ENCODE results near the gene TBC1D20.
A peak's percentile ranks its signal among the peaks of the same experiment; 100 is the strongest.

Gene TBC1D20

GRCh38 chr20:418858-419365 lies 43.4 kb downstream of the TBC1D20 start:
- no peak for DNase-seq

- no peak for DNase-seq
These were observed 44.5 kb downstream of the TBC1D20 start for GRCh38 chr20:417801-418342.

DNA sequence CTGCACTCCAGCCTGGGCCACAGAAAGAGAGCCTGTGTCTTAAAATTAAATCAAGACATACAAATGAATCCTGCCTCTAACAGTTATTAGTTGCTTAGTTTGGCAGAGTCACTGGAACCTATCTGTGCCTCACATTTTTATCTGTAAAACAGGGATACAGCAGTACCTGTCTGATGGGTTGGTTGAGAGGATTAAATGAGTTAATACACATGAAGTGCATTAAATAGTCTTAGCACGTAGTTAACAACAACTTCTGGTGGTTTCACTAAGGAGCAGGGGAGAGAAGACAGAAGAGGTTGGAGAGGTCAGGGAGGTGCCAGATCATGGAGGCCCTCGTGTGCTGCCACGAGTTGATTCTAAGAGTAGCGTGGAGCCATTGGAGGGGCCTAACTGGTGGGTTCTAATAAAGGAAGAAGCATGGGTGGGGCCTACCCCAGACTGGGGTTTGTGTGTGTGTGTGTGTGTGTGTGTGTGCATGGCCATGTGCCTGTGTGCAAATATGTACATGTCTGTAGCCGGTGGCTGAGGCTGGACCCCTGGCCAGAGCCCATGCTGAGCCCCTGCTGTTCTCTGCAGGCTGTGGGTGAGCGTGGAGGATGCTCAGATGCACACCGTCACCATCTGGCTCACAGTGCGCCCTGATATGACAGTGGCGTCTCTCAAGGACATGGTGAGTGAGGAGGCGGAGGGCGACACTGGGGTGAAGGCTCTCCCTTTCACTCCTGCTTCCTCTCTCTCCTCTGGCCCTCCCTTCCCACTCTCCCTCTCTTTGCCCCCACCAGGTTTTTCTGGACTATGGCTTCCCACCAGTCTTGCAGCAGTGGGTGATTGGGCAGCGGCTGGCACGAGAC lies 45.2 kb downstream of the TBC1D20 start:
- no peak for DNase-seq

- no peak for DNase-seq
These were observed 46.5 kb downstream of the TBC1D20 start for GRCh38 chr20:415820-416322.

DNA sequence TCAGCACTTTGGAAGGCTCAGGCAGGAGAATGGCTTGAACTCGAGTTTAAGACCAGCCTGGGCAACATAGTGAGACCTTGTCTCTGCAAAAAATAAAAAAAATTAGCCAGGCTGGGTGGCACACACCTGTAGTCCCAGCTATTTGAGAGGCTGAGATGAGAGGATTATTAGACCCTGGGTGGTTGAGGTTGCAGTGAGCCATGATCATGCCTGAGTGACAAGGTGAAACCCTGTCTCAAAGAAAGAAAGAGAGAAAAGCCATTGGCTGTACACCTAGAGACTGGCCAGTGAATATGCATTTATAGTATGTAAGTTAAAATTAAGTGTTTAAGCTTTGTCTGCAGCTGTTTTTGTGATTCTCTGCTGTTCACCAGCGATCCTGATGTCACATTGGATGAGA lies 48.2 kb downstream of the TBC1D20 start:
- no peak for DNase-seq

DNA sequence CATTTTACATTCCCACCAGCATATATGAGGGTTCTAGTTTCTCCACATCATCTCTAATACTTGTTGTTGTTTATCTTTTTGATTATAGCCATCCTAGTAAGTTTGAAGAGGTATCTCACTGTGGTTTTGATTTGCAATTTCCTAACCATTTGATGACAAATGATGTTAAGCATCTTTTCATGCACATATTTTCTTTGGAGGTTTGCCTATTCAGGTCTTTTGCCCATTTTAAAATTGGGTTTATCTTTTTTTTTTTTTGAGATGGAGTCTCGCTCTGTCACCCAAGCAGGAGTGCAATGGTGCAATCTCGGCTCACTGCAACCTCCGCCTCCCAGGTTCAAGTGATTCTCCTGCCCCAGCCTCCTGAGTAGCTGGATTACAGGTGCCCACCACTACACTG lies 50.3 kb downstream of the TBC1D20 start:
- no peak for DNase-seq

DNA sequence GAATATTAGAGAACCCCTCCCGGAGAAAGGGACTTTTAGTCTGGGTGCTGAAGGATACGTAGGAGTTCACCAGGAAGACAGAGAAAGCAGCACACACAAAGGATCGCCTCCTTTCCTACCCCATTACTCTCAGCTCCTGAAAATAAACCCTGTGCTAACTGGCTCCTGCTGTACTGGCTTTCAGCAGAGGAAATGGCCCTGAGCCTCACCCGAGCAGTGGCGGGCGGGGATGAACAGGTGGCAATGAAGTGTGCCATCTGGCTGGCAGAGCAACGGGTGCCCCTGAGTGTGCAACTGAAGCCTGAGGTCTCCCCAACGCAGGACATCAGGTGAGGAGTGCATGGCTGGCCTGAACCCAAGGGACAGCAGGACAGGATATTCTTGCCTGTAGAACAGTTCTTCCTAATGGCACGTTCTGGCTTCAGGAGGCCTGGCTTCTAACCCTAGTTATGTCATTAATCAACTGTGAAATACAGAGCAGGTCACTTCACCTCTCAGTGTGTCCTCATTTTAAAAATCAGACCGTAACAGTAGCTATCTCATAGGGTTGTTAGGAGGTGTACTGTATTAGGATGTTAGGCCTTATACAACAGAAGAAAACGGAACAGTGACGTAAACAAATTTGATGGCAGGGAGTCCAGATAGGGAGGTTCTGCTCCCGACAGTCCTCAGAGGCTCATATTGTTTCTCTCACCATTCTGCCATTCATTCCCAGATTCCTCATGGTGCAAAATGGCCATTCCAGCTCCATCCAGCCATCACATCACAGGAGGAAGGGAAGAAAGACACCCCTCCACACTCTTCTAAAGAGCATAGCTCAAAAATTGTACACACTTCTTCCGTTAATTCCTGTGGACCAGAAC lies 52.4 kb downstream of the TBC1D20 start:
- no peak for DNase-seq

- DNase-seq, result no peak
These were observed 53.3 kb downstream of the TBC1D20 start for GRCh38 chr20:408843-409696.

- DNase-seq, result peak; percentile 88
These were observed 54.1 kb downstream of the TBC1D20 start, which contains the start of gene RBCK1 for GRCh38 chr20:407953-408842. Gene RBCK1 (plus strand): TSS chr20:408299. CDS start chr20:408758, 459 bp downstream.

GRCh38 chr20:407133-407952 lies 55.0 kb downstream of the TBC1D20 start:
- peak; percentile 65 for DNase-seq

DNA sequence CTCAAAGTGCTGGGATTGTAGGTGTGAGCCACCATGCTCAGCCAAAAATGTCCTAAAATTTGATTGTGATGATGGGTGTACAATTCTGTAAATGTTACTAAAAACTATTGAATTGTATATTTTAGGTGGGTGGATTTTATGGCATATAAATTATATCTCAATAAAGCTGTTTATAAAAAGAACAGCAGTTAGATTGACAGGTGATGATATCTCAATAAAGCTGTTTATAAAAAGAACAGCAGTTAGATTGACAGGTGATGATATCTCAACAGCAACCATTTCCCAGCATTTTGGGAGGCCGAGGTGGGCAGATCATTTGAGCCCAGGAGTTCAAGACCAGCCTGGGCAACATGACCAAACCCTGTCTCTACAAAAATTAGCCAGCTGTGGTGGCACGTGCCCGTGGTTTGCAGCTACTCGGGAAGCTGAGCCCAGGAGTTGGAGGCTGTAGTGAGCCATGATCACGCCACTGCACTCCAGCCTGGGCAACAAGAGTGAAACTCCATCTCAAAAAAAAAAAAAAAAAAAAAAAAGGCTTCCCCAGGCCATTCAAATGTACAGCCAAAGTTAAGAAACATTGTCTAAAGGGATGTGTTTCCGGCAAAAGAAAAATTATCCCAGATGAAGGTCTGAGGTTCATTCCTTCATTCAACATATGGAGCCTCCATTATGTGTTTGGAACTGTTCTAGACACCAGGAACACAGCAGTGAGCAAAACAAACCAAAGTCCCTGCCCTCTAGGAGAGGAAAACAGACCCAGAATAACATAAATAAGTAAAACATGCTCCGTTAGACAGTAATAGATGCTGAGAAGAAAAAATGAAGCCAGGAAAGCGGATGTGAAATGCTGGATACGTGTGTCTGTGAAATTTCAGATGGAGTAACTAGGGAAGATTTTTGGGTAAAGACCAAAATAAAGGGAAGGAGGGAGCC lies 55.9 kb downstream of the TBC1D20 start:
- DNase-seq, result no peak

DNA sequence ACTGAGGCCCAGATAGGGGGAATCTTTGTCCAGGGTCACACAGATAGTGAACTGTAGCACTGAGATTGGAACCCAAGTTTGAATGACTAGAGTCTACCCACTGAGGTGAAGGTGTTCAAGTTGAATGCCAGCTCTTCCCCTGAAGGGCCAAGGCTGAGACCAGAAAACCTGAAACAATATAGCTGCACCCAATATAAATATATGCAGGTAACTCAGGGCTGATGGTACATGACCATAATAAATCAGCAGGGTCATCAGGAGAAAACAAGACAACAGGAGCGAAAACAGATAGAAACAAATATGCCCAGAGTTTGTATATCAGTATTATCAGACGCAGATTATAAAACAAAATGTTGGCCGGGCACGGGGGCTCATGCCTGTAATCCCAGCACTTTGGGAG lies 58.2 kb downstream of the TBC1D20 start:
- DNase-seq, result no peak

DNA sequence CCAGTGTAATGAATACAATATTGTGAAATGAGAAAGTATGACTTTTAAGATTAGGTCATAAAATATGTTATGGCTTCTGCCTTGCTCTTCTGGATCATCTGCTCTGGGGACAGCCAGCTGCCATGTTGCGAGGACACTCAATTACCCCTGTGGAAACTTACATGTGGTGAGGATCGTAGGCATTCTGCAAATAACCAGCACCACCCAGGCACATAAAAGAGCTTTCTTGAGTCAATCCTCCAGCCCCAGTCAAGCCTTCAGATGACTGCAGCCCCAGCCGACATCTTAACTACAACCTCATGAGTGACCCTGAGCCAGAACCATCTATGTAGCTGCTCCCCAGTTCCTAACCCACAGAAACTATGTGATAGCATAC lies 58.8 kb downstream of the TBC1D20 start:
- no peak for DNase-seq

- no peak for DNase-seq
These were observed 59.3 kb downstream of the TBC1D20 start for GRCh38 chr20:402898-403581.

DNA sequence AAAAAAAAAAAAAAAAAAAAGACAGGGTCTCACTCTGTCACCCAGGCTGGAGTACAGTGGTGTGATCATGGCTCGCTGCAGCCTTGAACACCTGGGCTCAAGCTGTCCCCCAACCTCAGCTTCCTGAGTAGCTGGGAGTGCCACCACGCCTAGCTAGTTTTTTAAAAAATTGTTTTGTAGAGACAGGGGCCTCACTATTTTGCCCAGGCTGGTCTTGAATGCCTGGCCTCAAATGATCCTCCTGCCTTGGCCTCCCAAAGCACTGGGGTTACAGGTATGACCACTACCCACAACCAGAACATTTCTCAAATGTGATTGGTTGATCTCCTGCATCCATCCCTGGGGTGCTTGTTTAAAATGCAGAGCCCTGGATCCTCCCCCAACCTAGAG lies 59.8 kb downstream of the TBC1D20 start:
- no peak for DNase-seq

DNA sequence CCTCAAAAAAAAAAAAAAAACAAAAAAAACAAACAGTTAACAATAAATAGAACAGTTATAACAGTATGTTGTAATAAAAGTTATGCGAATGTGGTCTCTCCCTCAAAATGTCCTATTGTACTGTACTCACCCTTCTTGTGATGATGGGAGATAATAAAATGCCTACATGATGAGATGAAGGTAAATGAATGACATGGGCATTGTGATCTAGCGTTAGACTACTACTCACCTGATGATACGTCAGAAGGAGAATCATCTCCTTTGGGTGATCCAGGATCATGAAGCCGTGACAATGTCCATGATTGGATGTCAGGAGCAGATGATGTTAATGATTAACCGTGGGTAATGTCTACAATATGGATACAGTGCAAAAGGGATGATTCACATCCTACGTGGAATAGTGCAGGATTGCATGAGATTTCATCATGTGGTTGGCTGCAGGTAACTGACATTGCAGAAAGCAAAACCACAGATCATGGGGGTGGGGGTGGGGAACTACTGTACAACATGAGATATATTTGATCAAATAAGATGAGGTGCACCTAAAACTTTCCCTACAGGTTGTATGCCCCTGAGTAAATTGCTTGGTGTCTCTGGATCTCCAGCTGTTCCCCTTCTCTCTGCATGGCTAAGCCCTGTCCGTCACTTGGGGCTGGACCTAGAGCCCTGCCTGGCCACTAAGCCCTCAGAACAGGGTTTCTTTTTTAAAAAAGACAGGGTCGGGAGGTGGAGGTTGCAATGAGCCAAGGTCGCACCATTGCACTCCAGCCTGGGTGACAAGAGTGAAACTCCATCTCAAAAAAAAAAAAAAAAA lies 60.4 kb downstream of the TBC1D20 start:
- no peak for DNase-seq

DNA sequence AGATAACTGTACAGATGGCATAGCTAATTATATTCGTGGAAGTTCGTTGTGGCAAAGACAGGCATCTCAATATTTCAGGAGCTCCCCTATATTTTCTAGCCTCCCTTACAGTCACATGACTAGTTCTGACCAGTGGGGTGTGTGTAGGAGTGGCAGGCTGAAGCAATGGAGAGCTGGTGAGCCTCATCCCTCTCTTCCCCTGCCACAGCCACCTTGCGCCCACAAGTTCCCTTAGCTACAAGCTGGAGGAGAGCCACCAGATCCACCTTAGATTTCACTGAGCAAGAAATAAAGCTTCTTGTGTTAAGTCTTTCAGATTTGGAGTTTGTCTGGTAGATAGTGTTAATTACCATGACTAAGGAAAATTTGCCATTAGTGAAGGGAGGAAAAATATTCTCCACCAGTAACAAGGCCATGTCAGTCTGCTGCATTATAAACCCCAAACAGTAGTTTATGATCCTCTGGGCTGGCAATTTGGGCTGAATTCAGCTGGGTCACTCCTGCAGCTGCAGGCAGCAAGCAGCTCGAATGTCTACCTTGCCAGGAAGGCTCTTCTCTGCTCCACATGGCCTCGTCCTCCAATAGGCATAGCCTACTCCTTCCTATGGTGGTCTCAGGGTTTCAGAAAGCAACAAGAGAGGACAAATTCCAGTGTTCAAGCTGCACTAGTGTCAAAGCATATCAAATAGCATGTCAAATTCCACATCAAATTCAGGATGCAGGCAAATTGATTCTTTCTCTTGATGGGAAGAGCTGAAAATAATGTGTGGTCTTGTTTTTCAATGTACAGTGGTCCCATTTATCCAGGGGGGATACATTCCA lies 61.7 kb downstream of the TBC1D20 start:
- DNase-seq, result no peak

Measured in CD4-positive, alpha-beta T cell treated with Interleukin-15 for 1 hour (primary cell).